Stimulated activated CD4-positive, alpha-beta T cell treated with anti-CD3 and anti-CD28 coated beads, Interleukin-4, amount 100 ng/mL, for 1 hour (primary cell): ENCODE measurements around the gene CD99L2.
A peak's percentile ranks its signal among the peaks of the same experiment; 100 is the strongest.

ENCODE experiments used
- DNase-seq: peaks from one replicate; pipeline ENCODE4 v3.0.0-alpha.2; 2020

The CD99L2 gene

GRCh38 chrX:150898343-150899190 lies at the start of gene CD99L2:
Gene CD99L2, minus strand, starts transcription at chrX:150898668. Its CDS starts 80 bp downstream, at chrX:150898588.
- peak; percentile 90 for DNase-seq

DNA sequence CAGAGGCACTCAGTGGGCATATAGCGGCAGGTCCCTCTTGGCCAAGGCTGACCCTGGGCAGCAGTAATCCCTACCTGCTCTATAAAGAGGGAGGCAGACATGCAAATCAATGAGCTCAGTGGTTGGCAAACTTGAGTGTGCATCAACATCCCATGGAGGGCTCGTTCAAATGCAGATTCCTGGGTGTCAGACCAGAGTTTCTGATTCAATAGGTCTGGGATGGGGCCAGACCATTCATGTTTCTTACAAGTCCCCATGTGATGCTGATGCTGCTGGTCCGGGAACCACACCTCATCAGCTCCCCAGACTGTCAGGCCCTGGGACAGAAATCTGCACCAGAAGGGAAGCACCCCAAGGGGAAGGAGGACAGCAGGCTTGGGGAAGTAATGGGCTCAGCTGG lies 45.8 kb upstream of the CD99L2 start:
- no peak for DNase-seq

DNA sequence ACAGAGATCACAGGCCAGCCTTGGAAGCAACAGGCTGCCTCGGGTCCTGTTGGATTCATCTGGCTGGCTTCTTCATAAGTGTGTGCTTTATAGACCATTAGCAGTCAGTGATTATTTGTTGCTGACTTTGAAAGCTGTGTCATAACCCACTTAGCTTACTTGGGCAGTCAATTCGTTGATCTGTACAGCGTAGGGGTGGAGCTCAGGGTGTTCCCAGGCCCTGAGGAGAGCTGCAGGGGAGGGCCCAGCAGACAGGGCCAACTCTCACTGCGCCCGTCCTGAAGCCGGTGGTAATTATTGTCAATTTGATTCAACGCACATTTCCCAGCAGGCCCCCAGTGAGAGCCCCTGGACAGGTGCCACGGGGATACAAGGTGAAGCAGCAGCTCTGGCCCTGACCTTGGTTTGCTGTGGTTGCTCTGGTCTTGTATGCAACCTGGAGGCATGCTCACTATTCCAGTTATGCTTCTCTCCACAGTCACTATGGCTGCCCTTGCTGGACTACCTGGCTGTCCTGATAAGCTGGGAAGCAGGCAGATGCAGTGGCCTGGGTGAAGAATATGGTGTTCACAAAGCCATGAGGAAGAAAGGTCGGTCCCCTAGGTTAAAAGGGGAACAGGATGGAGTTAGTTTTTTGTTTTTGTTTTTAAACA lies 44.6 kb upstream of the CD99L2 start:
- no peak for DNase-seq

DNA sequence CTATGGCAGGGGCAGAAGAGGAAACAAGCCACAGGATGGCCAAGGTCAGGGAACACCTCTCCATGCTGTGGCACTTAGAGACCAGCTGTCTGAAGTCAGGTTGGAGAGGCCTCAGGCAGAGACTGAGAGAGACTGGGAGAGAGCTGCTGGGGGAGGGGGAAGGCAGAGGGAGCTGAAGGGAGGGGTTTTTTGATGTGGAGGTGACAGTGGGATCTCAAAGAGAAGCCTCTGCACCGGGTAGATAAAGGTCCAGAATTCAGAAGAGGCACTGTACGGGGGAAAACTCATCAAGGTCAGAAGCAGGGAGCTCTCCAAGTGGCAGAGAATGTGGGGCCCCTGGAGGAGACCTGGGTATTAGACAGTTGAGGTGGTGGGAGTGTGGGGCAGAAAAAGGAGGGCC lies 43.1 kb upstream of the CD99L2 start:
- DNase-seq: no peak

GRCh38 chrX:150940844-150941495 lies 42.5 kb upstream of the CD99L2 start:
- DNase-seq: no peak

- no peak for DNase-seq
Observed at GRCh38 chrX:150936556-150936955, 38.1 kb upstream of the CD99L2 start.

GRCh38 chrX:150935467-150935866 lies 37.0 kb upstream of the CD99L2 start:
- DNase-seq: no peak

- no peak for DNase-seq
Observed at GRCh38 chrX:150934453-150934852, 36.0 kb upstream of the CD99L2 start.

DNA sequence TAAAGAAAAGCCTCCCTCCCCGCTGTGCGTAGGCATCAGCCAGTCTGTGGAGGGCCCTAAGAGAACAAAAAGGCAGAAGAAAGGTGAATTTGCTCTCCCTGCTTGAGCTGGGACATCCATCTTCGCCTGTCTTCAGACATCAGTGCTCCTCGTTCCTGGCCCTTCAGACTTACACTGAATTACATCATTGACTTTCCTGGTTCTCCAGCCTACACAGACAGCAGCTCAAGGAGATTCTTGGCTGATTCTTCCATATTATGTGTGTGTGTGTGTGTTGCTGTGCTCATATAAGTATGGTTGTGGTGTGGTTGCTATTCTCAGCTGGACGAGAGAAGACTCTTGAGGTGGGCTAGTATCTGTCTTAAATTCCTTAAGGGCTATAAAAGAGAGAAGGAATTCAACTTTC lies 35.5 kb upstream of the CD99L2 start:
- DNase-seq: no peak

DNA sequence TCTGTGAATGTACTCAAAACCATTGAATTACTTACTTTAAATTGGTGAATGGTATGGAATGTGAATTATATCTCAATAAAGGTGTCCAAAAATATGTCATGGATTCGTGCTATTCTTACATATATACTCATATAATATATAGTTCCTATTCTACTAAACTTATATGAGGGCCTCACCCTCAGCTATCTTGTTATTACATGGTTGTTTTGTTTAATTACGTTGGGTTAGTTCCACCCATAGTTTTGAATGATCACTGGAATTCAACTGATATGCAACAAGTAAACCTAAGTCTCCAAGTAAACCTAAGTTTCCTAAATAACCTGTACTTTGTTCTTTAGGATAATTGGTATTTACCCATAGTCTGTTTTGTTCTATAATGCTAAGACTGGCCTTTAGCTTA lies 30.6 kb upstream of the CD99L2 start:
- no peak for DNase-seq

- DNase-seq: no peak
Observed at GRCh38 chrX:150926791-150927190, 28.3 kb upstream of the CD99L2 start.

- DNase-seq: no peak
Observed at GRCh38 chrX:150926304-150926703, 27.8 kb upstream of the CD99L2 start.

- no peak for DNase-seq
Observed at GRCh38 chrX:150919401-150919800, 20.9 kb upstream of the CD99L2 start.

- no peak for DNase-seq
Observed at GRCh38 chrX:150913511-150913910, 15.0 kb upstream of the CD99L2 start.

GRCh38 chrX:150907474-150907873 lies 9.0 kb upstream of the CD99L2 start:
- DNase-seq: no peak

DNA sequence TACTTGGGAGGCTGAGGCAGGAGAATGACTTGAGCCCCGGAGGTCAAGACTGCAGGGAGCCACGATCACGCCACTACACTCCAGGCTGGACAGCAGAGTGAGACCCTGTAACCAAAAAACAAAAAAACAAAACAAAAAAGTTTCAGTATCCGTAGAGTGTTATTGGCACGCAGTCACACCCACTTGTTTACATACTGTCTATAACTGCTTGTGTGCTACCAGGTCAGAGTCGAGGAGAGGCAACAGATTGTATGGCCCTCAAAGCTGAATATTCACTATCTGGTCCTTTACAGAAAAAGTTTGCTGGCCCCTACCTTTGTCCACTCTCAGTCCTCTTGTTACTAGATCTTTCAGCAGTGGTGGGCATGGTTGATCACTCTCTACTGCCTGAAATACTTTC lies 8.2 kb upstream of the CD99L2 start:
- no peak for DNase-seq

- DNase-seq: no peak
Observed at GRCh38 chrX:150905293-150905692, 6.8 kb upstream of the CD99L2 start.

GRCh38 chrX:150903110-150903508 lies 4.6 kb upstream of the CD99L2 start:
- no peak for DNase-seq

DNA sequence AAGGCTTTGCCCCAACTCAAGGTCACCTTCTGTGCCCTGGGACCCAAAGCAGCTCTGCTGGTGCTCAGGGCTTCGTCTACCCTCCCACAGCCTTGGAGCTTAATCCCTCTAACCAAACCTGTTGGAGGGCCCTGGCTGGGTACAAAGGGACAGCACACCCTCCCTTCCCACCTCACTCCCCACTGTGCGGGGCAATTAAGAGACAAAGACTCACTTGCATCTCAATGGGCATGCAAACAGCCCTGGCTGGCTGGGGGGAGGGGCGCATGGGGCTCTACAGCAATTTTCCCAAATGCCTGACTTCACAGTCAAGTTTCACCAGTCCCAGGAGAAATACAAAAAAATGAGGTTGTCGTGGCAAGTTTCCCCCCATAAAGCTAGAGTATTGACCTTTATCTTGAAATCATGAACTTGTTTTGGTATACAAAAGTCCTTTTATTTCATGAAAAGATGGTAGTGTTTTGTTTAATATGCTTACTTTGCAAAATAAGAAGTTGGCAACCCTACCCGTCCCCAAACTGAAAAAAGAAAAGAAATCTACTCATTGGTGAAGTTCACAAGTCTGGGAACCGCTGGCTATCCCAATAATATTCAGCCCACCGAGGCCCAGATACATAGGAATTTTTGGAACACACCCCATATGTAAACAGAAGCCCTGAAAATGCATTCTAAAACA lies 4.1 kb upstream of the CD99L2 start:
- DNase-seq: no peak

- peak; percentile 15 for DNase-seq
Observed at GRCh38 chrX:150899191-150899757, 806 bp upstream of the CD99L2 start.

- peak; percentile 53 for DNase-seq
Observed at GRCh38 chrX:150897421-150898320, 797 bp downstream of the CD99L2 start.

DNA sequence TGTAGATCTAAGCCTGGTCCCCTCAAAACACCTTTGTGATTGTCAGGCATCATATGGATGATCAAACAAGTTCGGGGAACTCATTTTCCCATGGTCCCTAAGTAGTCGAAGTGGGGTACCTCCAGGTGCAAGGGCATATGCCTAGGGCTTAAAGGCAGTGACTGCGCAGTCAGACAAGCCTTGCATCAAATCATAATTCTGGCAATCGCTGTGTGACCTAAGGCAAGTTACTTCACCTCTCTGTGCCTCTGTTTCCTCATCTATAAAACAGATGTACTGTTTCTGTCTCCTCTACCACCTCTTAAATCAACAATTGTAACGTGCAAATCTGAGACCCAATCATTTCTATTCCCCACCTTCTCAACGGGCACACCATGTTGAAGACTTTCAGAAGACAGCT lies 1.8 kb downstream of the CD99L2 start:
- no peak for DNase-seq
